Measurements from ENCODE around the gene DEGS2. TPM values are rescaled to one million over a fixed set of nuclear protein-coding genes. Genes with fewer than 3 reads are reported as not detected.
A peak's percentile ranks its signal among the peaks of the same experiment; 100 is the strongest.

DEGS2 gene
- total and polyA plus RNA-seq, 10 donors, result 0.33 to 3.2 (median 1.3) TPM

DNA sequence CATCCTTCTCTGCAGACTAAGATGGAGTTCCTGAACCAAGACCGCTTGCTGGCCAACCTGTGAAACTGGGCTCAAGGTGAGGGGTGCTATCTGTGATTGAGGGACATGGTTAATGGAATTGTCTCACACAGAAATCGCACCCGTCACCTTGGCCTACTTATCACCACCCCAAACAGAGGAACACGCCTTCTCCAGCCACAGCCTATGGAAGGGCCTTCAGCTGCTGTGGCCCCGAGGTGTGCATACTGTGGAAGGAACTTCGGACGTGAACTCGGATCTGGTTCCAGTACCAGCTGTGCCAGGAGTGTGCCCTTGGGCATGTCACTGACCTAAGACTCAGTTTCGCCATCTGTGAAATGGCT lies 49.9 kb downstream of the DEGS2 start:
- no peak overlapping the region for H3K27ac ChIP-seq
- peaks cover 0 to 96% (median 30%) of the 10 kb centered on the region in 6 donors for H3K36me3 ChIP-seq
- no peaks in the 10 kb centered on the region for H3K9me3 ChIP-seq
- DNase-seq, result no peak
- intact Hi-C loops (cut with DNase I; ENCODE audit: low total_unique reads), result loop anchor here (10.0 kb wide), 1 partner anchor 55 kb away; no protein-coding TSS in a partner anchor
- WGBS, 5 donors, result 91 to 100% (median 97%) methylated on average over 8 to 9 of the region's 9 CpGs
- peaks cover 20 to 77% (median 44%) of the 10 kb centered on the region in 6 donors for H3K4me1 ChIP-seq
- TF ChIP-seq POLR2AphosphoS5 (IDR thresholded peaks at IDR 0.05) (no peak), POLR2A (IDR thresholded peaks at IDR 0.05) (no peak)
- TF ChIP-seq, protein P1, sequence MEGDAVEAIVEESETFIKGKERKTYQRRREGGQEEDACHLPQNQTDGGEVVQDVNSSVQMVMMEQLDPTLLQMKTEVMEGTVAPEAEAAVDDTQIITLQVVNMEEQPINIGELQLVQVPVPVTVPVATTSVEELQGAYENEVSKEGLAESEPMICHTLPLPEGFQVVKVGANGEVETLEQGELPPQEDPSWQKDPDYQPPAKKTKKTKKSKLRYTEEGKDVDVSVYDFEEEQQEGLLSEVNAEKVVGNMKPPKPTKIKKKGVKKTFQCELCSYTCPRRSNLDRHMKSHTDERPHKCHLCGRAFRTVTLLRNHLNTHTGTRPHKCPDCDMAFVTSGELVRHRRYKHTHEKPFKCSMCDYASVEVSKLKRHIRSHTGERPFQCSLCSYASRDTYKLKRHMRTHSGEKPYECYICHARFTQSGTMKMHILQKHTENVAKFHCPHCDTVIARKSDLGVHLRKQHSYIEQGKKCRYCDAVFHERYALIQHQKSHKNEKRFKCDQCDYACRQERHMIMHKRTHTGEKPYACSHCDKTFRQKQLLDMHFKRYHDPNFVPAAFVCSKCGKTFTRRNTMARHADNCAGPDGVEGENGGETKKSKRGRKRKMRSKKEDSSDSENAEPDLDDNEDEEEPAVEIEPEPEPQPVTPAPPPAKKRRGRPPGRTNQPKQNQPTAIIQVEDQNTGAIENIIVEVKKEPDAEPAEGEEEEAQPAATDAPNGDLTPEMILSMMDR (IDR thresholded peaks at IDR 0.05 in 8 of 11, conservative IDR thresholded peaks at IDR 0.05 in 3 of 11), result no peak
- H3K27me3 ChIP-seq (replicated peaks in 1 of 7), result no peaks in the 10 kb centered on the region
- H3K4me3 ChIP-seq, result no peak overlapping the region

DNA sequence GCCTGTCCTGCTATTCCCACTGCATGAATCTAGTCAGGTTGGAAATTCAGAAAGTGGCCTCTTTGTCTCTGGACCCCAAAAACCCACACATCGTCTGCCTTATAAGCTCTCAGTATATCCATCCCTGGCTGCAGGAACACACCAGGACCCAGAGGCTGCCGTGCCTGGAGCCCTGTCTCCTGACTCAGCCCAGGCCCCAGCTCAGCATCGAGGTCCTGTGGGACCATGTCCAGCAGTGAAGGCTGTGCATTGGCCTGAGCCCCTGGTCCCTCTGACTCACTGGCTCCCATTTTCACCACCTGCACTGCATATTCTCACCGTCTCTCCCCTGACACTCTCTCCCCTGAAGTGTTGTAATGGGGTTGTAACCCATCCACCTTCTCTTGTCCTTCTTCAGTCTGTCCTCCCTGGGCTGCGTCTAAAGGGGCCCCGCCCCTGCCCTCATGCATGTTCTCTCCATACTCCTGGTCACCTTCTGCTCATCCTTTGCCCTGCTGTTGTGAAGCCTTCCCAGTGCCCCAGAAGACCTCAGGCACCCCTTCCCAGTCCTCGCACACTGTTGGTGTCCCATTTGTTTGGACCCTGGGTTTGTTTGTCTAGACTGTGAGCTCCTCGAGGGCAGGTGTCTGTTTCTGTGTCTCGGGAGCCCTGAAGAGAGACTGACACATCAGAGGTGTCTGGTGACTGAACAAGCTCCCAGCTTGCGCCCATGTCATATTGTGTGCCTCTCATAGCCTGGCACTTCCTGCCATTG lies 50.4 kb downstream of the DEGS2 start:
- Histone ChIP-seq H3K27me3 (replicated peaks in 1 of 7) (no peaks in the 10 kb centered on the region), H3K27ac (peak overlapping the region in 3 of 8 donors; percentile 70 to 80 (median 72)), H3K4me1 (peaks cover 25 to 80% (median 50%) of the 10 kb centered on the region in 6 donors), H3K9me3 (no peaks in the 10 kb centered on the region), H3K4me3 (no peak overlapping the region), H3K36me3 (peaks cover 0 to 96% (median 26%) of the 10 kb centered on the region in 6 donors)
- intact Hi-C loops (cut with DNase I; ENCODE audit: low total_unique reads), result loop anchor here (10.0 kb wide), 1 partner anchor 54 kb away; no protein-coding TSS in a partner anchor
- TF ChIP-seq, protein P1 (IDR thresholded peaks at IDR 0.05 in 8 of 11, conservative IDR thresholded peaks at IDR 0.05 in 3 of 11), result no peak
- TF ChIP-seq POLR2AphosphoS5 (IDR thresholded peaks at IDR 0.05) (no peak), POLR2A (IDR thresholded peaks at IDR 0.05) (no peak)
- DNase-seq, result no peak
- WGBS, 5 donors, result 85 to 95% (median 90%) methylated on average over 10 of the region's 10 CpGs

DNA sequence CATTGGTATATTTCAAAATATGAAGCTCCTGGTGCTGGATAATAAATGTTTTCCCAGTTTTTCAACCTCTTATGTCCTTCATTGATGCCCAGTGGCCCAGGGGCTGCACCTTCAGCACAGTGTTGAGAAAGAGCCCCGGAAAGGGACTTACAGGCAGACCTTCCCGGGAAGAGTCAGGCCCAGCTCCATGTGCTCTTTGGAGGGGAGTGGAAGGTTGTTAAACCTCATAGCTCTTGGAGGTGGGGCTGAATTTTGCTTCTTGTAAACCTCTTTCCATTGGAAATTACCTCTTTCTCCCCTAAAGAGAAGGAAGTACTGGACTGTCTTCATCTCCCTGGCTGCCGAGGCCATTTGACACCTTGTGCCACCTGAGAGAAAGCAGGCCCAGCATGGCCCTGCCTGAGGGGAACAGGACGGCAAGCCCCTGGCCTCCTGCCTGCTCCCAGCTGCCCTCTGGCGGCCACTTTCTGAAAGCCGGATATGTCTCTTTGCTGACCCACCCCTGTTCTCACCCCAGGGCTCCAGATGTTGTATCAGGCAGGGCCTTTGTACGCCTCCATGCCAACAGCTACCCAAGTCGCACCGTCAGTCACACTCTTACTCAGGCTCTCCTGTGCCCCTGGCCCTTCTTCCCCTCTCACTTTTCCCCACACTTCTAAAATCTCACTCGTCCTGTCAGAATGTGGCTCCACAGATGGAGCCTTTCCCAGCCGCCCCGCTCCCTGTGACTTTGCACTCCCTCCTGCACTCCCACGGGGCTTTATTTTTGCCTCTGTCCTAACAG lies 51.2 kb downstream of the DEGS2 start:
- Histone ChIP-seq H3K4me3 (no peak overlapping the region), H3K27me3 (replicated peaks in 1 of 7) (no peaks in the 10 kb centered on the region), H3K9me3 (no peaks in the 10 kb centered on the region), H3K4me1 (peaks cover 33 to 81% (median 58%) of the 10 kb centered on the region in 6 donors), H3K36me3 (peaks cover 0 to 96% (median 27%) of the 10 kb centered on the region in 6 donors), H3K27ac (peak overlapping the region in 5 of 8 donors; percentile 17 to 80 (median 70))
- WGBS, 5 donors, result 35 to 44% (median 39%) methylated on average over 13 of the region's 13 CpGs
- no peak for TF ChIP-seq POLR2A (IDR thresholded peaks at IDR 0.05)
- TF ChIP-seq POLR2AphosphoS5 (IDR thresholded peaks at IDR 0.05), result peak; percentile 55 to 65 (median 58)
- TF ChIP-seq, protein P1 (IDR thresholded peaks at IDR 0.05 in 8 of 11, conservative IDR thresholded peaks at IDR 0.05 in 3 of 11), result peak; percentile 66 to 90 (median 83)
- DNase-seq, result peak; percentile 94
- intact Hi-C loops (cut with DNase I; ENCODE audit: low total_unique reads), result loop anchor here (10.0 kb wide), 1 partner anchor 53 kb away; no protein-coding TSS in a partner anchor

Measured in spleen (tissue), 11 donors.